GM12878 (cell line): ENCODE measurements around the gene IGSF23. TPM values are rescaled to one million over a fixed set of nuclear protein-coding genes. Genes with fewer than 3 reads are reported as not detected.

Experiments used
- BCL3 ChIP-seq: IDR thresholded peaks from 2 replicates; pipeline ENCODE4 v1.6.1; 2011; ENCODE audit warnings: borderline replicate concordance, low read depth, mild to moderate bottlenecking, moderate library complexity, low read length; ENCODE audit not compliant: insufficient read depth, poor library complexity, severe bottlenecking
- CBFB ChIP-seq: IDR thresholded peaks from 2 replicates; pipeline ENCODE4 v1.6.1; 2016; ENCODE audit warnings: antibody characterized with exemption, low read depth
- CEBPZ ChIP-seq: fragments of 150-350 bp; IDR thresholded peaks from 2 replicates; pipeline ENCODE4 v1.6.1; 2016; ENCODE audit warnings: low read depth, low read length
- CTCF ChIP-seq, 3 experiments: IDR thresholded peaks in 2 of 3; conservative IDR thresholded peaks in 1 of 3; 2 replicates each; pipeline ENCODE4 v1.5.1; 2011; ENCODE audit warnings: low read depth in 3 of 3, low read length in 3 of 3, mild to moderate bottlenecking in 3 of 3, control low read depth in 2 of 3, moderate library complexity in 2 of 3, inconsistent platforms in 1 of 3, mixed read lengths in 1 of 3; ENCODE audit not compliant: control insufficient read depth in 2 of 3, insufficient read depth in 1 of 3; ENCODE audit errors: extremely low read depth in 1 of 3
- IKZF2 ChIP-seq, 2 experiments: fragments of 450-650 bp; IDR thresholded peaks; 2 replicates each; pipeline ENCODE4 v1.6.1; 2017; ENCODE audit warnings: mild to moderate bottlenecking in 2 of 2, moderate library complexity in 2 of 2
- MAX ChIP-seq: IDR thresholded peaks from 2 replicates; pipeline ENCODE4 v1.6.1; 2012; ENCODE audit warnings: low read depth, low read length, improper control_type of control experiment
- MYB ChIP-seq: fragments of 150-350 bp; IDR thresholded peaks from 2 replicates; pipeline ENCODE4 v1.6.1; 2014; ENCODE audit warnings: mild to moderate bottlenecking, low read depth, low read length, borderline replicate concordance
- NKRF ChIP-seq: fragments of 450-650 bp; conservative IDR thresholded peaks from 2 replicates; pipeline ENCODE4 v1.6.1; 2017; ENCODE audit warnings: mild to moderate bottlenecking, moderate library complexity
- NR2C1 ChIP-seq: fragments of 450-650 bp; IDR thresholded peaks from 2 replicates; pipeline ENCODE4 v1.6.1; 2017; ENCODE audit warnings: antibody characterized with exemption, mild to moderate bottlenecking, moderate library complexity
- RAD51 ChIP-seq: fragments of 450-650 bp; IDR thresholded peaks from 2 replicates; pipeline ENCODE4 v1.6.1; 2016; ENCODE audit warnings: moderate library complexity, mild to moderate bottlenecking, inconsistent platforms
- SMARCA5 ChIP-seq: fragments of 450-650 bp; IDR thresholded peaks from 2 replicates; pipeline ENCODE4 v1.6.1; 2017; ENCODE audit warnings: mild to moderate bottlenecking
- SUPT20H ChIP-seq: IDR thresholded peaks from 2 replicates; pipeline ENCODE4 v1.6.1; 2011; ENCODE audit warnings: low read depth, mild to moderate bottlenecking, low read length, moderate library complexity, borderline replicate concordance; ENCODE audit not compliant: control insufficient read depth
- TARDBP ChIP-seq: IDR thresholded peaks from 2 replicates; pipeline ENCODE4 v1.6.1; 2016; ENCODE audit warnings: borderline replicate concordance
- ZNF687 ChIP-seq: fragments of 450-650 bp; IDR thresholded peaks from 2 replicates; pipeline ENCODE4 v1.6.1; 2017; ENCODE audit warnings: mild to moderate bottlenecking, moderate library complexity
- polyA plus RNA-seq, 11 experiments: library from polyadenylated mRNA; depleted of rRNA in 4 of 11; unstranded in 6 of 11; stranded (reverse) in 5 of 11; fragments of >200 nt; fragmentation: Nextera tagmentation in 4 of 11; fragmentation: Illumina TruSeq in 1 of 11; extraction: Ambion mirVana in 4 of 11; extraction: Trizol in 1 of 11; gene quantifications; 1 replicate in 1 of 11; 2 replicates in 10 of 11; pipeline versions ENCODE4 v1.2.1 to v1.2.3, GENCODE V29; 2011 to 2016; ENCODE audit warnings: inconsistent platforms in 2 of 11, missing spikeins in 2 of 11, low read depth in 1 of 11
- total RNA-seq, 4 experiments: library from RNA; depleted of rRNA in 3 of 4; stranded (reverse); fragments of >200 nt in 3 of 4; fragmentation: Illumina TruSeq in 1 of 4; extraction: Trizol in 1 of 4; gene quantifications; 2 replicates each; pipeline versions ENCODE4 v1.2.1 to v1.2.3, GENCODE V29; 2013 to 2021

Gene IGSF23
- total and polyA plus RNA-seq, 10 of the 15 experiments (the other 5 are each of a cell fraction or from before 2014, with no cell fraction given) = not detected

GRCh38 chr19:44611812-44612295 lies 1.5 kb upstream of the IGSF23 start (continued):
- TF ChIP-seq ZNF687 (no peak), CTCF (IDR thresholded peaks at IDR 0.05 in 2 of 3, conservative IDR thresholded peaks at IDR 0.05 in 1 of 3; ENCODE audit: control insufficient read depth in 2 of 3, extremely low read depth in 1 of 3, insufficient read depth in 1 of 3, low read depth in 3 of 3, low read length in 3 of 3) (no peak), TARDBP (no peak), RAD51 (no peak), NR2C1 (no peak), MYB (no peak), BCL3 (no peak), IKZF2 (IDR thresholded peaks at IDR 0.05) (no peak), NKRF (no peak), CEBPZ (no peak), CBFB (no peak), SMARCA5 (no peak), SUPT20H (no peak), MAX (no peak)
- TF ChIP-seq, all 136 proteins: peak for 0
